Hindlimb muscle (tissue), 1 donor: ENCODE results near the gene SUFU. TPM values are rescaled to one million over a fixed set of nuclear protein-coding genes. Genes with fewer than 3 reads are reported as not detected.
A peak's percentile ranks its signal among the peaks of the same experiment; 100 is the strongest.

Source experiments
- DNase-seq: peaks from one replicate; pipeline ENCODE4 v3.0.0-alpha.2; 2013
- polyA plus RNA-seq: library from polyadenylated mRNA; unstranded; fragments of 120-200 nt; gene quantifications from one replicate; pipeline ENCODE4 v1.2.1, GENCODE V29; 2013; ENCODE audit not compliant: insufficient read length

Gene SUFU
- polyA plus RNA-seq, 1 donor = 16.4 TPM

DNA sequence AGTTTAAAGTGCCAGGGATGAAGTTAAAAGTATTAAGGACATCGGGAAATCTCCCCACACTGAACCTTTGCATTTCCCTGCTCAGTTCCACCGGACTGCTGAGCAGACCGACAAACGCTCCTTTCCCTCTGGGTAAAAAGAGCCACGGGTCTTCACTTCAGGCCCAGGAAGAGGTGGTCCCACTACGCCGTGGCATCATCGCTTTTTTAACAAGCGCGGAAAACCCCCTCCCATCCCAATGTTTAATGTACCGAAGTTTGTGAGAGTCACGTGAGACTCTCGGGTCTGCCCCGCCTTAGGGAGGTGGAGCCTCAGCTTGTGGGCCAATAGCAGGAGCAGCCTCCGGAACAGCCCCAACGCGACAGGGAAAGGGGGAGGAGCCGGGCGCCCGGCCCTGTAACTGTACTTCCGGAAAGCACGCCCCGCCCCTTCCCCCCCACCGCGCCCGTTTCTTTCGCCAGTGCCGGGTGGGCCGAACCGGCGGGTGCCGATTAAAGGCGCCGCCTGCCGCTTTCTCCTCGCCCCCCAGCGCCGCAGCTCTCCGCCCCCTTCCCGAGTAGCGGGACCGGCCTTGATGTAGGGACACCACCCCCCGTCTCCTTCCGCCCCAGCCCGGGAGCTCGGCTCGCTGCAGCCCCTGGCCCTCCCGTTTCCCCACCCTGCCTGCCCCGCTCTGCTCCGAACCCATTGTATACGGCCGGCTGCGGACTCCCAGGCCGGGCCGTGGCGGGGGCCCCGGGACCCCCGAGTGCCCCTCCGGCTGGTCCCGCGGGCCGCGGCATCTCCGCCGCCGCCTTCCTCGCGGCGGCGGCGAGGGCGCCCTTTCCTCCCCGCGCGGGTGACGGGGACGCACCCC lies 138.3 kb downstream of the SUFU start:
- DNase-seq = peak; percentile 98

- peak; percentile 86 for DNase-seq
These were observed 139.1 kb downstream of the SUFU start for GRCh38 chr10:102642736-102643335.

DNA sequence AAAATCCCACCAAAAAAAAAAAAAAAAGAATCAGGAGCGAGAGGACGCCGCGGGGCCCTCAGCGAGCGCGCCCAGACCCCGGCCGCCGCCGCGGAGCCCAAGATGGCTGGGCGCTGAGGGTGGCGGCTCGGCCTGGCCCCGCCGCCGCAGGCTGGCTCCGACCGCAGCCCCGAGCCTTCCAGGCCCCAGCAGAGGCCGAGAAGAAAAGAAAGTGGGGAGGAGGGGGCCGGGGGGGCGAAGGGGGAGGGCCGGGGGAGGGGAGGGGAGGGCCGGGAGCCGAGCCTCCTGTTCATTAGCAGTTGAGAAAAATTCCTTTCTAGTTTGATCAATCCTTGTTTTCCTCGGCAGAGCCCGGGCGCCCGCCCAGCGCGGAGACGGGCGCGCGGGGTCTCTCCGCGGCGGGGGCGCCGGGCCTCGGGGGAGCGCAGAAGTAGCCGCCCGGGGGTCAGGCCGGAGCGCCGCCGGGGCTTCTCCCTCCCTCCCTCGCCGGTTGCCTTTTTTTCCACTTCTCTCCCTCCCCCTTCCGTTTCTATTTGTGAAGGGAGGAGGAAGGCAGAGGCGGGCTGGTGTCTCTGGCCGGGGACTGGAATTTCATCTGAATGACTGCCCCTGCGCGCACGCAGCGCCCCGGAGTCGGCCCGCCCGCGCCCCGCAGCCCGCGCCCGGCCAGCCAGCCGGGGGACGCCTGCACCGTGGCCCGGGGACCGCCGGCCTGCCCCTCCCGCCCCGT lies 139.7 kb downstream of the SUFU start:
- DNase-seq = peak; percentile 76

DNA sequence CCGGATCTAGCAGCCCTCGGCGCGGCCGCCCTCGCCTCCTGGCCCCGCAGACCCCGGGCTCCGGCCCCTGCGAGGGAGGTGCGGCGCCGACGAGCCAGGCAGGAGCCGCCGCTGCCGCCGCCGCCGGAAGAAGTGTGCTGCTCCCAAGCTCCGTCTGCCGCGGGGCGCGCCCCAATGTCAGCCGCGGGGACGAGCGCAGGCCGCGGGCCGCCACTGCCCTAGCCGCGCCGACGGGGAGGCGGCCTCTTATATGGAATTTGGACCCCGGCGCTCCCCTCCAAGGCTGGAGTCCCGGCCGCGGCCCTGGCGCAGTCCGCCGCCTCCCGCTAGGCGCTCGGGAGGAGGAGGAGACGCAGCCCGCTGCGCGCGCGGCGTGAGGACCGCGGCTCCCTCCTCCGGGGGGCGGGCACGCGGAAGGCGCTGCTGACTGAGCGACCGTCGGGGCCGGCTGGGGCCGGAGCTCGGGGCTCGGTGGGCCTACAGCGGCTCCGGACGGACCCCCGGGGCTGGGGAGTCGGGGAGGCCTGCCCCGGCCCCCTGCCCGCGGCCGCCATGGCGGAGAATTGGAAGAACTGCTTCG lies 140.4 kb downstream of the SUFU start, which contains the start of gene TRIM8:
TSS of gene TRIM8 (plus strand) at position 414 of the 580 bp plus-strand sequence. CDS start at position 553, 139 bp downstream.
- DNase-seq = no peak

GRCh38 chr10:102644646-102645387 lies 141.0 kb downstream of the SUFU start:
- DNase-seq = peak; percentile 80

- DNase-seq = peak; percentile 82
These were observed 141.6 kb downstream of the SUFU start for GRCh38 chr10:102645388-102645740.

GRCh38 chr10:102645741-102646609 lies 142.2 kb downstream of the SUFU start:
- peak; percentile 93 for DNase-seq

- DNase-seq = peak; percentile 73
These were observed 143.1 kb downstream of the SUFU start for GRCh38 chr10:102646610-102647442.

DNA sequence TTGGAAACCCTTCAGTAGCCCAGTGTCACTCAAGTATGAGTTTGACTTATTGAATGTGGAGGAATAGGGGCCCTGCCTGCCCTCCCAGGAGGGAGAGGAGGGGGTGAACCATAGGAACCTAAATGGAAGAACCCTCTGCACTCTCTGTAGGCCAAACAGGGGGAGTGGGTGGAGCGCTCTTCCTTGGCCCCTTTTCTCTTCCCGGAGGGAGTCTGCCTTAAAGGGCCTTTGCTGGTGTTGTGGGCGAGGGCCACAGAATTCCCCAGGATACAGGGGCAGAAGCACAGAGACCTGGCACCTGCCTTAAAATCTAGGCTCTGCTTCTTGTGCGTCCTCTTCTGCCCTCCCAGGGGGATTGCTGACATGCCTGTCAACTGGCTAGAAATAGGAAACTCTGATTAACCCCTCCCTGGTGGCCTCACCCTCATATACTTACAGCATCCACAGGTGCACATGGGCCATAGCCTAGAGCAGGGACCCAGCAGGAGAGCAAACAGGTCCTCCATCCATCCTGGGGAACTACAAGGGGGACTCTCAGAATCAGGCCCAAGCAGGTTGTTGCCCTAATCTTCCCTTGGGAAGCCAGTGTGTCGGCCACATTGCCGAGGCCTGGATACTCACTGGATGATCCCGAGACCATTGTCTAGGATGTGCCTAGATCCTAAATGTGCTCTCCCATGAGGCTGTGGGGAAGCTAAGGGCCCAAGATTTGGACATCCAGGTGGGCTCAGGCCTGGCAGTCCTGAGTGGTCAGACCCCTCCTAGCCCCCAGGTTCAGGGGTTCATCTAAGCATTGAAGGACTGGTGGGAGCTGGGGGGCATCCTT lies 143.9 kb downstream of the SUFU start:
- no peak for DNase-seq

GRCh38 chr10:102648269-102648888 lies 144.6 kb downstream of the SUFU start:
- no peak for DNase-seq

- no peak for DNase-seq
These were observed 145.4 kb downstream of the SUFU start for GRCh38 chr10:102648889-102649796.

DNA sequence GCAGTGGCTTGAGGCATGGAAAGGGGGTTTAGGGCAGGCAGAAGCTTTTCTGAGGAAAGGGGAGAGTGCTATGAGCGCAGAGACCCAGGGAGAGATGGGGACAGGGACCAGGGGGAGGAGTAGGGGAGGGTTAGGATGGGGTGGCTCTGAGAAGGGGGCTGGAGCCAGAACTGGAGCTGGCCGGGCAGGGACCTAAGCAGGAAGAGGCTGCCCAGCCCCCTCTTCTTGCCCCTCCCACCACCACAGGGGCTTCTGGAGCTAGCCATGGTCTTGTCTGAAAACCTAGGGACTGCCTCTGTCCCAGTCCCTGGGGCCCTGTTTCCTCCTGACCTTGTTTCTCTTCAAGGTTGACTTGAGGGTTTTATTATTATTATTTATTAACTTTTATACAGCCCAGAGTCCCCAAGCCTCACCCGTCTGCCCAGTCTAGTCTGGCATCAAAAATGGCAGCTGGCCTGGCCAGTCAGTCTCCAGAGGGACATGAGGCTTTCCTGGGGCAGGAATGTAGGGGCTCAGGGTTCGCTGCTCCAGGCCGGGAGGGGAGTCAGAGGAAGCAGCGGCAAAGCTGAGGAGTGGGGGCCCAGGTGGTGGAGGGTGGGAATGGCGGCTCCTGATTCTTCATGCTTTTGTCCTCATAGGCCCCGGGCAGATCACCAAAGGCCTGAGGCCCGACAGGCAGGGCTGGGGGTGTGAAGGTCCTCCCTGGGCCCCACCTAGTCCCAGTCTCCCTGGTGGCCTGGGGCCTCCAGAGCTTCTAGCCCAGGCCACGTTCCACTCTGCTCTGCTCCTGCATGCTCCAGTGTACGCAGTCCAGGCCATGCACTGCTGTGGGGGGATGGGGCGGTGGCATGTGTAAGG lies 146.3 kb downstream of the SUFU start:
- DNase-seq = no peak

GRCh38 chr10:102650655-102651454 lies 147.1 kb downstream of the SUFU start:
- DNase-seq = no peak

DNA sequence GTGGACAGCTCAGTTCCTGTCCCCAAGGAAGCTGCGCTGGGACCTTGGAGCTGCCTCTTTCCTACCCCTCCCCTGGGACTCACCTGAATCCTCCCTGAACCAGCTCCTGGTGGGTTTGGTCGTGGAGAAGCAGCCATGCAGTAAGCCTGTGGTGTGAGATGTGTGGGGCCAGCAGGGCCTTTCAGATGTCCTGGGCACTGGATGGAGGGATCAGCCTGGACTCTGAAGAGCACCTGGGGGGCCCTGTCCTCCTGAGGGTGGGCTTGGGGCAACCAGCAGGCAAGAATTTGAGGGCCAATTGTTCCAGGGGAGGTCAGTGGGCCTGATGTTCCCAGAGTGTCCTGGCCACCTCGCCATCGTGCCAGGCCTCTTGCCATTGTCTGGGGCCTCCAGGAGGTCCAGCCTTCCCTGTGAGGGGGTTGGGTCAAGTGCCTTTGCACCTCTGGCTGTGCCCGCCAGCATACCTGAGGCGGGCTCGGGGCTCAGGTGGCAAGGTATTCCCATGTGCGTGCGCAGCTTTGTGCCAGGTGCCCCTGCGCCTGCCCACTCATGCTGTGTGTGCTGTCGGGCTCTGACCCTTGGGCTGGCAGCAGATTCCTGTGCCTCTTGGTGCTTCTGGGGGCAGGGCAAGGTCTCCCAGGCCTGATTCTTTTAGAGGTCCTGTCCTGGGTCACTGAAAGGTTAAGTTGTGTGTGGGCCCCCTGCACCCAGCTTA lies 147.8 kb downstream of the SUFU start:
- DNase-seq = no peak
